HepG2 (cell line): ENCODE results near the gene LSR. TPM values are rescaled to one million over a fixed set of nuclear protein-coding genes. Genes with fewer than 3 reads are reported as not detected.

Experiments
- CC2D1A ChIP-seq: sonication (generic); formaldehyde crosslinking; IDR thresholded peaks from 2 replicates; pipeline ENCODE4 v1.8.1; 2023; ENCODE audit warnings: mild to moderate bottlenecking, missing genetic modification reagents
- CCAR2 ChIP-seq: fragments of 200-400 bp; formaldehyde crosslinking; optimal IDR thresholded peaks from 2 replicates; pipeline ENCODE3; 2018; ENCODE audit warnings: low read depth, mild to moderate bottlenecking, low read length, moderate library complexity
- FOXK2 ChIP-seq: fragments of 450-650 bp; IDR thresholded peaks from 2 replicates; pipeline ENCODE4 v1.6.1; 2016
- GPN1 ChIP-seq: sonication (generic); formaldehyde crosslinking; IDR thresholded peaks from 2 replicates; pipeline ENCODE4 v1.5.1; 2020; ENCODE audit warnings: missing genetic modification reagents, borderline replicate concordance
- KMT2B ChIP-seq: IDR thresholded peaks from 2 replicates; pipeline ENCODE4 v1.6.1; 2016; ENCODE audit warnings: missing genetic modification reagents, missing compliant biosample characterization
- PRMT3 ChIP-seq: sonication (generic); formaldehyde crosslinking; IDR thresholded peaks from 2 replicates; pipeline ENCODE4 v1.8.1; 2022; ENCODE audit warnings: low read depth, mild to moderate bottlenecking, moderate library complexity, missing genetic modification reagents, borderline replicate concordance
- SALL1 ChIP-seq: sonication (generic); formaldehyde crosslinking; IDR thresholded peaks from 2 replicates; pipeline ENCODE4 v1.8.0; 2022; ENCODE audit warnings: mild to moderate bottlenecking, missing genetic modification reagents
- SOX5 ChIP-seq: IDR thresholded peaks from 2 replicates; pipeline ENCODE4 v1.6.1; 2016; ENCODE audit warnings: borderline replicate concordance
- U2AF2 ChIP-seq: fragments of 200-400 bp; formaldehyde crosslinking; IDR thresholded peaks from 2 replicates; pipeline ENCODE4 v1.6.1; 2017; ENCODE audit warnings: low read depth, mild to moderate bottlenecking, low read length
- ZFP36 ChIP-seq: fragments of 150-350 bp; IDR thresholded peaks from 2 replicates; pipeline ENCODE4 v1.6.1; 2018; ENCODE audit warnings: borderline replicate concordance, low read length, low read depth; ENCODE audit not compliant: partially characterized antibody
- ZNF558 ChIP-seq: sonication (generic); formaldehyde crosslinking; IDR thresholded peaks from 2 replicates; pipeline ENCODE4 v1.9.0; 2022; ENCODE audit warnings: mild to moderate bottlenecking, missing genetic modification reagents, borderline replicate concordance
- ZNF788 ChIP-seq: sonication (generic); formaldehyde crosslinking; IDR thresholded peaks from 2 replicates; pipeline ENCODE4 v1.5.0; 2020; ENCODE audit warnings: mild to moderate bottlenecking, missing genetic modification reagents, borderline replicate concordance
- polyA plus RNA-seq, 8 experiments: library from polyadenylated mRNA; depleted of rRNA in 3 of 8; stranded (reverse) in 7 of 8; unstranded in 1 of 8; fragments of >200 nt; fragmentation: Illumina TruSeq in 4 of 8; extraction: Trizol in 4 of 8; gene quantifications; 2 replicates each; pipeline versions ENCODE4 v1.2.1 to v1.2.3, GENCODE V29; 2011 to 2016; ENCODE audit warnings: low read depth in 4 of 8, missing spikeins in 1 of 8, mixed read lengths in 1 of 8; ENCODE audit not compliant: insufficient read depth in 1 of 8
- total RNA-seq, 5 experiments: library from RNA; depleted of rRNA; stranded (reverse); fragments of >200 nt; fragmentation: Illumina TruSeq; extraction: Trizol; gene quantifications; 2 replicates each; pipeline ENCODE4 v1.2.3, GENCODE V29; 2016; ENCODE audit warnings: low read depth in 1 of 5
- TF ChIP-seq, protein P1 (sequence below): sonication (generic); formaldehyde crosslinking; IDR thresholded peaks from 2 replicates; pipeline ENCODE4 v1.5.0; 2020; ENCODE audit warnings: mild to moderate bottlenecking, missing genetic modification reagents, borderline replicate concordance
- TF ChIP-seq, protein P2 (sequence below): sonication (generic); formaldehyde crosslinking; IDR thresholded peaks from 2 replicates; pipeline ENCODE4 v1.4.0; 2020; ENCODE audit warnings: missing genetic modification reagents; ENCODE audit errors: not compliant biosample characterization
- TF ChIP-seq, protein P3 (sequence below): IDR thresholded peaks from 2 replicates; pipeline ENCODE4 v1.6.1; 2016
- TF ChIP-seq, protein P4 (sequence below): sonication (generic); formaldehyde crosslinking; IDR thresholded peaks from 2 replicates; pipeline ENCODE4 v1.4.0; 2020; ENCODE audit warnings: missing genetic modification reagents

The LSR gene
- total and polyA plus RNA-seq, 2 of the 13 experiments (the other 11 are each of a cell fraction or from before 2014, with no cell fraction given) = 29.2 to 79.2 TPM

DNA sequence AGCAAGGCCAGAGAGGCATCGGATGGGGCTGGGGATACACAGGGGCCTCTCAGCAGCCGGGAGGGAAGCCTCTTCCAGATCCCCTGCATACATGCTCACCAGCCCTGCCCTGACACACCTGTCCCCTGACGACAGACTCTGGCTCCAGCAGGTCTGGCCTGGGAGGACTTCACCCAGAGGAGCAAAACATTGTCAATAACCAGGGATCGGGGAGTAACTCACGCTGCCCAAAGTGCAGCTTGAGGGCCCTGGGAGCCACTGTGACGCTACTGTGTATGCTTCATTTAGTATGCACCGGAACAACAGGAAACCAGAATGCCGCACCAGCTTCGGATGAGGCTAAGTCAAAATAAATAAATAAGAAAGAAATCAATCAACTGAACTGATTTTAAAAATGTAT is 67.8 kb downstream of the LSR start (continued):
- TF ChIP-seq, protein P1, sequence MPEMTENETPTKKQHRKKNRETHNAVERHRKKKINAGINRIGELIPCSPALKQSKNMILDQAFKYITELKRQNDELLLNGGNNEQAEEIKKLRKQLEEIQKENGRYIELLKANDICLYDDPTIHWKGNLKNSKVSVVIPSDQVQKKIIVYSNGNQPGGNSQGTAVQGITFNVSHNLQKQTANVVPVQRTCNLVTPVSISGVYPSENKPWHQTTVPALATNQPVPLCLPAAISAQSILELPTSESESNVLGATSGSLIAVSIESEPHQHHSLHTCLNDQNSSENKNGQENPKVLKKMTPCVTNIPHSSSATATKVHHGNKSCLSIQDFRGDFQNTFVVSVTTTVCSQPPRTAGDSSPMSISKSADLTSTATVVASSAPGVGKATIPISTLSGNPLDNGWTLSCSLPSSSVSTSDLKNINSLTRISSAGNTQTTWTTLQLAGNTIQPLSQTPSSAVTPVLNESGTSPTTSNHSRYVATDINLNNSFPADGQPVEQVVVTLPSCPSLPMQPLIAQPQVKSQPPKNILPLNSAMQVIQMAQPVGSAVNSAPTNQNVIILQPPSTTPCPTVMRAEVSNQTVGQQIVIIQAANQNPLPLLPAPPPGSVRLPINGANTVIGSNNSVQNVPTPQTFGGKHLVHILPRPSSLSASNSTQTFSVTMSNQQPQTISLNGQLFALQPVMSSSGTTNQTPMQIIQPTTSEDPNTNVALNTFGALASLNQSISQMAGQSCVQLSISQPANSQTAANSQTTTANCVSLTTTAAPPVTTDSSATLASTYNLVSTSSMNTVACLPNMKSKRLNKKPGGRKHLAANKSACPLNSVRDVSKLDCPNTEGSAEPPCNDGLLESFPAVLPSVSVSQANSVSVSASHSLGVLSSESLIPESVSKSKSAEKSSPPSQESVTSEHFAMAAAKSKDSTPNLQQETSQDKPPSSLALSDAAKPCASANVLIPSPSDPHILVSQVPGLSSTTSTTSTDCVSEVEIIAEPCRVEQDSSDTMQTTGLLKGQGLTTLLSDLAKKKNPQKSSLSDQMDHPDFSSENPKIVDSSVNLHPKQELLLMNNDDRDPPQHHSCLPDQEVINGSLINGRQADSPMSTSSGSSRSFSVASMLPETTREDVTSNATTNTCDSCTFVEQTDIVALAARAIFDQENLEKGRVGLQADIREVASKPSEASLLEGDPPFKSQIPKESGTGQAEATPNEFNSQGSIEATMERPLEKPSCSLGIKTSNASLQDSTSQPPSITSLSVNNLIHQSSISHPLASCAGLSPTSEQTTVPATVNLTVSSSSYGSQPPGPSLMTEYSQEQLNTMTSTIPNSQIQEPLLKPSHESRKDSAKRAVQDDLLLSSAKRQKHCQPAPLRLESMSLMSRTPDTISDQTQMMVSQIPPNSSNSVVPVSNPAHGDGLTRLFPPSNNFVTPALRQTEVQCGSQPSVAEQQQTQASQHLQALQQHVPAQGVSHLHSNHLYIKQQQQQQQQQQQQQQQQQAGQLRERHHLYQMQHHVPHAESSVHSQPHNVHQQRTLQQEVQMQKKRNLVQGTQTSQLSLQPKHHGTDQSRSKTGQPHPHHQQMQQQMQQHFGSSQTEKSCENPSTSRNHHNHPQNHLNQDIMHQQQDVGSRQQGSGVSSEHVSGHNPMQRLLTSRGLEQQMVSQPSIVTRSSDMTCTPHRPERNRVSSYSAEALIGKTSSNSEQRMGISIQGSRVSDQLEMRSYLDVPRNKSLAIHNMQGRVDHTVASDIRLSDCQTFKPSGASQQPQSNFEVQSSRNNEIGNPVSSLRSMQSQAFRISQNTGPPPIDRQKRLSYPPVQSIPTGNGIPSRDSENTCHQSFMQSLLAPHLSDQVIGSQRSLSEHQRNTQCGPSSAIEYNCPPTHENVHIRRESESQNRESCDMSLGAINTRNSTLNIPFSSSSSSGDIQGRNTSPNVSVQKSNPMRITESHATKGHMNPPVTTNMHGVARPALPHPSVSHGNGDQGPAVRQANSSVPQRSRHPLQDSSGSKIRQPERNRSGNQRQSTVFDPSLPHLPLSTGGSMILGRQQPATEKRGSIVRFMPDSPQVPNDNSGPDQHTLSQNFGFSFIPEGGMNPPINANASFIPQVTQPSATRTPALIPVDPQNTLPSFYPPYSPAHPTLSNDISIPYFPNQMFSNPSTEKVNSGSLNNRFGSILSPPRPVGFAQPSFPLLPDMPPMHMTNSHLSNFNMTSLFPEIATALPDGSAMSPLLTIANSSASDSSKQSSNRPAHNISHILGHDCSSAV (CRISPR knock-in tag) = no peak
- TF ChIP-seq, protein P2, sequence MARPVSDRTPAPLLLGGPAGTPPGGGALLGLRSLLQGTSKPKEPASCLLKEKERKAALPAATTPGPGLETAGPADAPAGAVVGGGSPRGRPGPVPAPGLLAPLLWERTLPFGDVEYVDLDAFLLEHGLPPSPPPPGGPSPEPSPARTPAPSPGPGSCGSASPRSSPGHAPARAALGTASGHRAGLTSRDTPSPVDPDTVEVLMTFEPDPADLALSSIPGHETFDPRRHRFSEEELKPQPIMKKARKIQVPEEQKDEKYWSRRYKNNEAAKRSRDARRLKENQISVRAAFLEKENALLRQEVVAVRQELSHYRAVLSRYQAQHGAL (CRISPR knock-in tag) = no peak
- TF ChIP-seq CCAR2 = no peak
- TF ChIP-seq ZNF788 (CRISPR knock-in tag) = no peak; the same call in 1 of the 2 replicates
- TF ChIP-seq GPN1 (CRISPR knock-in tag) = no peak
- TF ChIP-seq SALL1 = peak; percentile 82
- no peak for TF ChIP-seq U2AF2
- TF ChIP-seq PRMT3 (CRISPR knock-in tag) = no peak
- TF ChIP-seq, protein P3, sequence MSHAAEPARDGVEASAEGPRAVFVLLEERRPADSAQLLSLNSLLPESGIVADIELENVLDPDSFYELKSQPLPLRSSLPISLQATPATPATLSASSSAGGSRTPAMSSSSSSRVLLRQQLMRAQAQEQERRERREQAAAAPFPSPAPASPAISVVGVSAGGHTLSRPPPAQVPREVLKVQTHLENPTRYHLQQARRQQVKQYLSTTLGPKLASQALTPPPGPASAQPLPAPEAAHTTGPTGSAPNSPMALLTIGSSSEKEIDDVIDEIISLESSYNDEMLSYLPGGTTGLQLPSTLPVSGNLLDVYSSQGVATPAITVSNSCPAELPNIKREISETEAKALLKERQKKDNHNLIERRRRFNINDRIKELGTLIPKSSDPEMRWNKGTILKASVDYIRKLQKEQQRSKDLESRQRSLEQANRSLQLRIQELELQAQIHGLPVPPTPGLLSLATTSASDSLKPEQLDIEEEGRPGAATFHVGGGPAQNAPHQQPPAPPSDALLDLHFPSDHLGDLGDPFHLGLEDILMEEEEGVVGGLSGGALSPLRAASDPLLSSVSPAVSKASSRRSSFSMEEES = peak; percentile 37; the same call in 1 of the 2 replicates
- no peak for TF ChIP-seq FOXK2
- 0 out of 2 replicates have a peak, but pooled peaks have one; percentile 31 for TF ChIP-seq SOX5
- TF ChIP-seq ZFP36 = no peak
- TF ChIP-seq ZNF558 = no peak
- TF ChIP-seq KMT2B (CRISPR knock-in tag) = no peak
- TF ChIP-seq, protein P4, sequence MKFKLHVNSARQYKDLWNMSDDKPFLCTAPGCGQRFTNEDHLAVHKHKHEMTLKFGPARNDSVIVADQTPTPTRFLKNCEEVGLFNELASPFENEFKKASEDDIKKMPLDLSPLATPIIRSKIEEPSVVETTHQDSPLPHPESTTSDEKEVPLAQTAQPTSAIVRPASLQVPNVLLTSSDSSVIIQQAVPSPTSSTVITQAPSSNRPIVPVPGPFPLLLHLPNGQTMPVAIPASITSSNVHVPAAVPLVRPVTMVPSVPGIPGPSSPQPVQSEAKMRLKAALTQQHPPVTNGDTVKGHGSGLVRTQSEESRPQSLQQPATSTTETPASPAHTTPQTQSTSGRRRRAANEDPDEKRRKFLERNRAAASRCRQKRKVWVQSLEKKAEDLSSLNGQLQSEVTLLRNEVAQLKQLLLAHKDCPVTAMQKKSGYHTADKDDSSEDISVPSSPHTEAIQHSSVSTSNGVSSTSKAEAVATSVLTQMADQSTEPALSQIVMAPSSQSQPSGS (CRISPR knock-in tag) = 0 out of 2 replicates have a peak, but pooled peaks have one; percentile 27
- TF ChIP-seq CC2D1A (CRISPR knock-in tag) = no peak
